ENCODE data around the gene KCNF1. TPM values are rescaled to one million over a fixed set of nuclear protein-coding genes. Genes with fewer than 3 reads are reported as not detected.
"Not testable (repeated sequence)": the region's sequence is repeated elsewhere in the genome, so short reads cannot be mapped to it uniquely, and the experiment has no call there.

Gene KCNF1
- total and polyA plus RNA-seq, 4 donors = not detected

GRCh38 chr2:10958452-10958851 is 46.7 kb downstream of the KCNF1 start:
- H3K36me3 ChIP-seq (ENCODE audit: control insufficient read depth in 1 of 2, insufficient read depth in 2 of 2, low read length in 1 of 2); intact Hi-C loops (cut with DNase I); ATAC-seq (ENCODE audit: low FRiP score); H3K27ac ChIP-seq (ENCODE audit: low read depth in 1 of 2, low read length in 2 of 2); H3K9me3 ChIP-seq (ENCODE audit: control insufficient read depth, low read length); H3K4me1 ChIP-seq (ENCODE audit: control insufficient read depth in 1 of 2, insufficient read depth in 2 of 2, low read length in 2 of 2); H3K4me3 ChIP-seq (ENCODE audit: low read length in 2 of 2); H3K27me3 ChIP-seq (ENCODE audit: control insufficient read depth in 1 of 2, insufficient read depth in 2 of 2, low read length in 1 of 2): not testable (repeated sequence)
- peak in 1 of 2 donors; percentile 43 for DNase-seq
- 8% methylated on average over 3 of the region's 3 CpGs for WGBS, 2 donors

GRCh38 chr2:10960606-10961489 is 49.1 kb downstream of the KCNF1 start:
- Histone ChIP-seq H3K27ac (ENCODE audit: low read depth in 1 of 2, low read length in 2 of 2) (no peak overlapping the region), H3K36me3 (ENCODE audit: control insufficient read depth in 1 of 2, insufficient read depth in 2 of 2, low read length in 1 of 2) (no peaks in the 10 kb centered on the region), H3K4me3 (ENCODE audit: low read length in 2 of 2) (no peak overlapping the region), H3K4me1 (ENCODE audit: control insufficient read depth in 1 of 2, insufficient read depth in 2 of 2, low read length in 2 of 2) (no peaks in the 10 kb centered on the region), H3K9me3 (ENCODE audit: control insufficient read depth, low read length) (no peaks in the 10 kb centered on the region), H3K27me3 (ENCODE audit: control insufficient read depth in 1 of 2, insufficient read depth in 2 of 2, low read length in 1 of 2) (no peaks in the 10 kb centered on the region)
- WGBS, 2 donors = 87 to 89% methylated on average over 56 to 58 of the region's 58 CpGs
- DNase-seq (peak; percentile 42 to 73), ATAC-seq (ENCODE audit: low FRiP score) (no peak)
- intact Hi-C loops (cut with DNase I) = no loop called here

GRCh38 chr2:10961490-10961875 is 49.7 kb downstream of the KCNF1 start:
- 84 to 88% methylated on average over 13 of the region's 13 CpGs for WGBS, 2 donors
- intact Hi-C loops (cut with DNase I) = no loop called here
- peak; percentile 13 to 62 for DNase-seq
- no peak overlapping the region for H3K4me3 ChIP-seq (ENCODE audit: low read length in 2 of 2)
- no peaks in the 10 kb centered on the region for H3K27me3 ChIP-seq (ENCODE audit: control insufficient read depth in 1 of 2, insufficient read depth in 2 of 2, low read length in 1 of 2)
- H3K27ac ChIP-seq (ENCODE audit: low read depth in 1 of 2, low read length in 2 of 2) = no peak overlapping the region
- no peaks in the 10 kb centered on the region for H3K9me3 ChIP-seq (ENCODE audit: control insufficient read depth, low read length)
- H3K4me1 ChIP-seq (ENCODE audit: control insufficient read depth in 1 of 2, insufficient read depth in 2 of 2, low read length in 2 of 2) = no peaks in the 10 kb centered on the region
- ATAC-seq (ENCODE audit: low FRiP score) = peak; percentile 13
- no peaks in the 10 kb centered on the region for H3K36me3 ChIP-seq (ENCODE audit: control insufficient read depth in 1 of 2, insufficient read depth in 2 of 2, low read length in 1 of 2)

- H3K9me3 ChIP-seq (ENCODE audit: control insufficient read depth, low read length) = no peaks in the 10 kb centered on the region
- DNase-seq (peak; percentile 19 to 53), ATAC-seq (ENCODE audit: low FRiP score) (no peak)
- H3K27ac ChIP-seq (ENCODE audit: low read depth in 1 of 2, low read length in 2 of 2) = no peak overlapping the region
- WGBS, 2 donors = 86 to 88% methylated on average over 14 of the region's 14 CpGs
- H3K4me1 ChIP-seq (ENCODE audit: control insufficient read depth in 1 of 2, insufficient read depth in 2 of 2, low read length in 2 of 2) = no peaks in the 10 kb centered on the region
- no peaks in the 10 kb centered on the region for H3K36me3 ChIP-seq (ENCODE audit: control insufficient read depth in 1 of 2, insufficient read depth in 2 of 2, low read length in 1 of 2)
- H3K4me3 ChIP-seq (ENCODE audit: low read length in 2 of 2) = no peak overlapping the region
- H3K27me3 ChIP-seq (ENCODE audit: control insufficient read depth in 1 of 2, insufficient read depth in 2 of 2, low read length in 1 of 2) = no peaks in the 10 kb centered on the region
- intact Hi-C loops (cut with DNase I) = no loop called here
These were observed 50.3 kb downstream of the KCNF1 start for GRCh38 chr2:10962004-10962403.

DNA sequence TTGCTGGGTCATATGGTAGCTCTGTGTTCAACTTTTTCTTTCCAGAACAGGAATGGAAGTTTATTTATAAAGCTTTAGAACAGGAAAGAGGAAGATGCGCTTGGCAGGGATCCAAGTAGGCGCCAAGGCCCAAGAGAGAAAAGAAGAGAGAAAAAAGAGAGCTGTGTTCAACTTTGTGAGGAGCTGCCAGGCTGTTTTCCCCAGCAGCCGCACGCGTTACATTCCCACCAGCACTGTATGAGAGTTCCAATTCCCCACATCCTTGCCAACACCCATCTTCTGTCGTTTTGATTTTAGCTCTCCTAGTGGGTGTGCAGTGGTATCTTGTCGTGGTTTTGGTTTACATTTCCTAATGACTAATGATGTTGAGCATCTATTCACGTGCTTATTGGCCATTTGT is 51.4 kb downstream of the KCNF1 start:
- H3K4me1 ChIP-seq (ENCODE audit: control insufficient read depth in 1 of 2, insufficient read depth in 2 of 2, low read length in 2 of 2) = no peaks in the 10 kb centered on the region
- no peak overlapping the region for H3K27ac ChIP-seq (ENCODE audit: low read depth in 1 of 2, low read length in 2 of 2)
- no peak overlapping the region for H3K4me3 ChIP-seq (ENCODE audit: low read length in 2 of 2)
- DNase-seq = peak; percentile 56 to 62
- no peaks in the 10 kb centered on the region for H3K36me3 ChIP-seq (ENCODE audit: control insufficient read depth in 1 of 2, insufficient read depth in 2 of 2, low read length in 1 of 2)
- no peaks in the 10 kb centered on the region for H3K9me3 ChIP-seq (ENCODE audit: control insufficient read depth, low read length)
- H3K27me3 ChIP-seq (ENCODE audit: control insufficient read depth in 1 of 2, insufficient read depth in 2 of 2, low read length in 1 of 2) = no peaks in the 10 kb centered on the region
- 49 to 51% methylated on average over 8 of the region's 8 CpGs for WGBS, 2 donors
- no peak for ATAC-seq (ENCODE audit: low FRiP score)
- intact Hi-C loops (cut with DNase I) = no loop called here

Other genes with a start within 250 kb of the KCNF1 start
- gene NOL10, start 222.0 kb upstream of the KCNF1 start, total RNA-seq = 10 to 100 TPM; 20.7 to 25.1 TPM
- gene NOL10, start 222.0 kb upstream of the KCNF1 start, polyA plus RNA-seq = 10 to 100 TPM; 10.0 to 10.9 TPM
- gene ATP6V1C2, start 190.3 kb upstream of the KCNF1 start, total RNA-seq = 1 to 10 TPM in 1 of 2 donors, under 1 TPM in 1; 0.49 to 1.7 TPM
- gene ATP6V1C2, start 190.3 kb upstream of the KCNF1 start, polyA plus RNA-seq = 1 to 10 TPM in 1 of 2 donors, under 1 TPM in 1; 0.13 to 2.5 TPM
- 100 to 1,000 TPM; 118 to 128 TPM for gene PDIA6, start 99.1 kb upstream of the KCNF1 start, total RNA-seq
- gene PDIA6, start 99.1 kb upstream of the KCNF1 start, polyA plus RNA-seq = 10 to 100 TPM; 89.4 to 92.2 TPM
- 10 to 100 TPM; 15.1 to 30.4 TPM for gene SLC66A3, start 243.5 kb downstream of the KCNF1 start, total RNA-seq
- 10 to 100 TPM; 28.8 to 47.5 TPM for gene SLC66A3, start 243.5 kb downstream of the KCNF1 start, polyA plus RNA-seq